Measurements from ENCODE around the gene CD248.
"Not testable (repeated sequence)": the region's sequence is repeated elsewhere in the genome, so short reads cannot be mapped to it uniquely, and the experiment has no call there.

CD248 gene

DNA sequence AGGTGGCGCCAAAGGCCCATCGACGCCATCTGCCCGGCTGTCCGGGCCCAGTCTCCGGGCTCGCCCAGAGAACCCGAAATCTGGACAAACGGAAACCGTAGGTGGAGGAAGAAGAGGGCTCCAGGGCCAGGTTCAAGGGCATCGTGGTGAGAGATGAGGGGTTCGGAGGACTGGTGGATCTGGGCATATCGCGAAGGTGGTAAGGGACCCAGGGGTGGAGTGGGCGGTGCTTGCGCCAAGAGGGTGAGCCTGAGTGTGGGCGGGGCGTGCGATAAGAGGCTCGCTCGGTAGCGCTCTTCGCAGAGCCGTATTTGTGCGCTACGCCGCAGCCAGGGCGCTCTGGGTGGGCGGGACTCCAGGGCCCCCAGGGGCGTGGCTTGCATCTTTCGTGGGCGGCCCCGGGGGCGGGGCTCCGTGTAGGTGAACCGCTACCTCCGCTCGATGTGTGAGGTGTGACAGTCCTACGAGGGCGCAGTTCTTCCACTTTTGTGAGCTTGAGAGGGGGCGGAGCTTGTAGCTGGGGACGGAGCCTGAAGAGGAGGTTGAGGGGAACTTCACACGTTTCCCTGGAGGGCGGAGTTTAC, 4.8 kb downstream of the CD248 start:
- DNase-seq, result peak; percentile 96

DNA sequence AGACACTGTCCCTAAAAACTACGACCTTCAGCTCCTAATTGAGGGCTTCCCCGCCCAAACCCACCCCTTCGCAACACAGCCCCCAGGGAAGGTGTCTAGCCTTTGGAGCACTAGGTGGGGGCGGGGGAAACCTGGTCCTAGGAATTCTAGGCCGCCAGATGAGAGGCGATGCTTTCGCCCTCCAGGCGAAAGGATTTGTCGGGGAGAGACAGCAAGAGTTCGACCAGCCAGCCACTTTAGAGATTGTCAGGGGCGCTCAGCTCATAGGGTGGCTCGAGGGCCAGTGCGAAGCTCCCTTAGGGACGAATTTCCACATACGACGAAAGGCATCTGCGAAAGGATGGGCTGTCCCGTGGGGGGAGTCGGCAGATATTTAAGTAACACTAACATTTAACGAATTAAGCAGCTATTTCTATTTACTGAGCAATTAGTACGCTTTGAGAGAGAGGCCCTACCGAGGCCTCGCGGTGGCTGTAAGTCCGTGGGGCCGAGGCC, 5.3 kb downstream of the CD248 start:
- no peak for DNase-seq

DNA sequence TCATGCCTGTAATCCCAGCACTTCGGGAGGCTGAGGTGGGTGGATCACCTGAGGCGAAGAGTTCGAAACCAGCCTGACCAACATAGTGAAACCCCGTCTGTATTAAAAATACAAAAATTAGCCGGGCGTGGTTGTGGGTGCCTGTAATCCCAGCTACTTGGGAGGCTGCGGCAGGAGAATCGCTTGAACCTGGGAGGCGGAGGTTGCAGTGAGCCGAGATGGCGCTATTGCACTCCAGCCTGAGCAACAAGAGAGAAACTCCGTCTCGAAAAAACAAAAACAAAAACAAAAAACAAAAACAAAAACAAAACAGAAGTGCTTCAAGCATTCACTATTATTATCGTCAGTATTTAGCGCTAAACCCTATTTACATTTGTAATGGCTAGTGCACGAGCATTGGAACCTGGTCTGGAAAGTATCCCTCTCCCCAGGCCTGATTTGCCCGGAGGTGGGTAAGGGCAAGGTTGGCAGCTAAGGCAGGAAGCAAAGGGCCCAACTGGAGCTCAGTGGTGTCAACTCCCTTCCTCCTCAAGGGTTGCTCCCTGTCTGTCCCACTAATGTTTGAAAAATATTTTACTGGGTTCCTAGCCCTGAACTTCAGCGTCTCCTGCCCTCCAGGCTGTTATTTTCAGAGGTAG, 5.9 kb downstream of the CD248 start:
- DNase-seq, result not testable (repeated sequence)

DNA sequence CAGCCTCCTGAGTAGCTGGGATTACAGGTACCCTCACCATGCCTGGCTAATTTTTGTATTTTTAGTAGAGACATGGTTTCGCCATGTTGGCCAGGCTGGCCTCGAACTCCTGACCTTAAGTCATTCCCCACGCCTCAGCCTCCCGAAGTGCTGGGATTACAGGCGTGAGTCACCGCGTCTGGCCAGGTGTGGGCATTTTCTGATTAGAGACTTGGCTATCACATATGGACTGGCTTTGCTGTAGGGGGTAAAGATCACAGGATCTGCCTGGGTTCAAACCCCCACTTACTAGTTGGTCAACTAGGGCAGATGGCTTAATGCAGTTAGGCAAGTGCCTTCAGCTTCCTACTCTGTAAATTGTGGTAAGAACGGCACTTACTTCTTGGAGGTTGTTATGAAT, 6.5 kb downstream of the CD248 start:
- no peak for DNase-seq

DNA sequence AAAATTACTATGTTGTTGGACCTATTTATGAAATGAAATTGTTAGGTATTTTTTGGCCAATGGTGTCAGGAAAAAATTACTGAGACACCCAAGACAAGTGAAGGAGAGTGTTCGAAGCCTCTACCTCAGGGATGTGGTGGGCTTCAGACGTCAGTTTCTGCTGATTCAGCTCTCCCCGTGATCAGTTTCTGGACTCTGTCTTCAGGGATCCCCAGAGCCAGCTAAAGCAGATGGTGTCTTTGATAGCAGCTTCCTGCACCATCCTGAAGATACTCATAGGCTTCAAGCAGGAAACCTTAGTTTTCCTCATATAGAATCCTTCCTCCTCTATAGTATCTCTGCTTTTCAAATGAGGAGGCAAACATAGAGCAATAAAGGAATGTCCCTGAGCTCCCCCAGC, 7.4 kb downstream of the CD248 start:
- DNase-seq, result no peak

DNA sequence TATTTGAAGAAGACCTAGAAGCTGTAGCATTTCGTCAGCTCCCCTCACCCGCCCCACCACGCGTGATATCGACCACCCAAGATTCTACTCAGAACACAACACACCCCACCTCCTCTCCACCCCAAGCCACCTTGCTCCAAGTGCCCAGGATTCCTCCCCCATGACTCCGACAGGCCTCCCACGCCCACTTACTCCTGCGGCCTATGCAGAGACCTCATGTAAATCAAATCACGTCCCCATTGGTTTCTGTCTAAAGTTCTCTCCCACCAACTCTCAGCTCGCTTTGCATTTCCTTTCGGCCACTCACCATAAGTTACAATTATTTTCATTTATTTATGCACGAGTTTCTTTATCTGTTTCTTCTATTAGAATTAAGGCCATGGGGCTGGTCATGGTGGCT, 14.2 kb downstream of the CD248 start:
- no peak for DNase-seq

DNA sequence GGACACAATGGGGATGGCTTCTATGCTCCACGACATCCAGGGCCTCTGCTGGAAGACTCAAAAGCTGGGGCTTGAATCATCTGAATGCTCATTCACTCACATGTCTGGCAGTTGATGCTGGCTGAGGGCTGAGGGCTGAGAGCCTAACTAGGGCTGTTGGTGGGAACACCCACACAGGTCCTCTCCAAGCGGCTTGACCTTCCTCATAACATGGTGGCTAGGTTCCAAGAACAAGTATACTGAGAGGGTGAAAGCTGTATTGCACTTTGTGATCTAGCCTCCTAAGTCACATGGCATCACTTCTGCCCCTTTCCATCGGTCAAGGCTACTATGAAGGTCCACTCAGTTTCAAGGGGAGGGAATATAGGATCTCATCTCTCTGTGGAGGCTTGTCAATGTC, 17.7 kb downstream of the CD248 start:
- DNase-seq, result no peak

DNA sequence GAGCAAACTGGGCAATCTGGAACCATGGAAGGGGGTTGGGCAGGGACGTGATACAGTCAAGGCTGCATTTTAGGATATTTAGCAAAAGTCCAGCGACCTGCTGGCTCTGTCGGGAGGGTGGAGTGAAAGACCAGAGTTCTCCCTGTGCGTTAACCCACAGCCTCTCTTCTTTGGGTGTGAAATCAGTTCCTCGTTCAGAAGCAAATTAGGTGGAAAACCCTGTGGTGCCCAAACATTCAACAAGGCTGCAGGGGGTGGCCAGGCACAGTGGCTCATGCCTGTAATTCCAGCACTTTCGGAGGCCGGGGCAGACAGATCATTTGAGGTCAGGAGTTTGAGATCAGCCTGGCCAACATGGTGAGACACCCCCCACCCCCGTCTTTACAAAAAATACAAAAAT, 19.2 kb downstream of the CD248 start:
- DNase-seq, result no peak

DNA sequence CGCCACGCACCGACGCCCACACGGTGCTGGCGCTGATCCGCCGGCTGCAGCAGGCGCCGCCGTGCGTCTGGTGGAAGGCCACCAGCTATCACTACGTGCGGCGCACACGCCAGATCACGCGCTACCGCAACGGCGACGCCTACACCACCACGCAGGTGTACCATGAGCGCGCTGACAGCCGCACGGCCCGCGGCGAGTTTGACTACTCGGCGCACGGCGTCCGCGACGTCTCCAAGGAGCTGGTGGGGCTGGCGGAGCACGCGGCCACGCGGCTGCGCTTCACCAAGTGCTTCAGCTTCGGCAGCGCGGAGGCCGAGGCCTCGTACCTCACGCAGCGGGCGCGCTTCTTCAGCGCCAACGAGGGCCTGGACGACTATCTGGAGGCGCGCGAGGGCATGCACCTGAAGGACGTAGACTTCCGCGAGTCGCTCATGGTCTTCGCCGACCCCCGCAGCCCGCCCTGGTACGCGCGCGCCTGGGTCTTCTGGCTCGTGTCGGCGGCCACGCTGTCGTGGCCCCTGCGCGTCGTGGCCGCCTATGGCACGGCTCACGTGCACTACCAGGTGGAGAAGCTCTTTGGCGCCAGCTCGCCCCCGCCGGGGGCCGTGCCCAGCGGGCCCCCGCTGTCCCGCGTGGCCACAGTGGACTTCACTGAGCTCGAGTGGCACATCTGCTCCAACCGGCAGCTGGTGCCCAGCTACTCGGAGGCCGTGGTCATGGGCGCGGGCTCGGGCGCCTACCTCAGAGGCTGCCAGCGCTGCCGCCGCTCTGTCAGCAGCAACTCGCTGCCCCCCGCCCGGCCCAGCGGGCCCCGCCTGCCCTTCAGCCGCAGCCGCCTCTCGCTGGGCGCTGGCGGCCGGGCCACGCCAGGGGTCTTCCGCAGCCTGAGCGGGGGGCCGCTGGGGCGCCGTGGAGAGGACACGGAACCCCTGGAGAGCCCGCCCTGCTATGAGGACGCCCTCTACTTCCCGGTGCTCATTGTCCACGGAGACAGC, 21.9 kb downstream of the CD248 start:
- DNase-seq, result no peak

DNA sequence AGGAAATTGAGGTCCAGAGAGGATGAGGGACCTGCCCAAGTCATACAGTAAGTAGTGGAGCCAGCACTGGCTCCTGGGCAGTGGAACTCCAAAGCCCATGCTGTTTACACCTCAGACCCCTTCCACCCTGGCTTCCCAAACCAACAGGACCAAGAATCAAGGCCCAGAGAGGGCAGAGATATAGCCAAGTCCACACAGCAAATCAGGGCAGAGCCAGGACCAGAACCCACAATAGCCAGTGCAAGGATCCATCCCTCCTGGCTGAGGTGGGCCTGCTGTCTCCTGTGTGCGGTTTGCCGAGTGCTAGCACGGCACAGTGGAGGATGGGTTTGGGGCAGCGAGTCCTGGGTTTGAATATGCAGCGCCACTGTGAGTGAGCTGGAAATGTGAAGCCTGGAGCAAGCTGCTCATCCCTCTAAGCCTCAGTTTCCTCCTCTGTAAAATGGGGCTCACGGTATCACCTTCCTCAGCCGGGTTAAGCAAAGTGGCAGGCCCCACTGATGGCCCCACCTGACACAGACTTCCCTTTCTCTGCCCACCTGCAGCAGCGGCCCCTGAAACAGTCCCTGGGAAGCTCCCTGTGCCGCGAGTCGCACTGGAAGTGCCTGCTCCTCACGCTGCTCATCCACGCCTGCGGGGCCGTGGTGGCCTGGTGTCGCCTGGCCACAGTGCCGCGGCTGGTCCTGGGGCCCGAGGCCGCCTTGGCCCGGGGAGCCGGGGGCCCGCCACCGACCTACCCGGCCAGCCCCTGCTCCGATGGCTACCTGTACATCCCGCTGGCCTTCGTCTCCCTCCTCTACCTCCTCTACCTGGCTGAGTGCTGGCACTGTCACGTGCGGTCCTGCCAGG, 22.8 kb downstream of the CD248 start:
- DNase-seq, result no peak

DNA sequence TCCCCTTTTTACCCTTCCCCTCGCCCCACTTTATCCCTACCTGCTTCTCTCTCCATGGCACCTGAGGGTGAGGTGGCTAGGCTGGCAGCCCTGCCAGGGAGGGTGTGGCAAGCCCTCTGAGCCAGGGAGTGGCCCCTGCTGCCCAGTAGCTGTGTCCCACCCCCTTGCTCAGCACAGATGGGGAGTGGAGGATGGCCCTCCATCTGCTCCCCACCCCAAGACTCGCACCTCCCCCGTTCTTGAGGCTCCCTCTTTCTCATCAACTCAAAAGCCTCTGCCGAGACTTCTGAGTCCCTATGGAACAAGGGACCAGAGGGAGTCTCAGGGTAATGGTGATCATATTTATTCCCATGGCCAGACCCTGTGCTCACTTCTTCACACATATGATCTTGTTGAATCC, 23.5 kb downstream of the CD248 start:
- no peak for DNase-seq

DNA sequence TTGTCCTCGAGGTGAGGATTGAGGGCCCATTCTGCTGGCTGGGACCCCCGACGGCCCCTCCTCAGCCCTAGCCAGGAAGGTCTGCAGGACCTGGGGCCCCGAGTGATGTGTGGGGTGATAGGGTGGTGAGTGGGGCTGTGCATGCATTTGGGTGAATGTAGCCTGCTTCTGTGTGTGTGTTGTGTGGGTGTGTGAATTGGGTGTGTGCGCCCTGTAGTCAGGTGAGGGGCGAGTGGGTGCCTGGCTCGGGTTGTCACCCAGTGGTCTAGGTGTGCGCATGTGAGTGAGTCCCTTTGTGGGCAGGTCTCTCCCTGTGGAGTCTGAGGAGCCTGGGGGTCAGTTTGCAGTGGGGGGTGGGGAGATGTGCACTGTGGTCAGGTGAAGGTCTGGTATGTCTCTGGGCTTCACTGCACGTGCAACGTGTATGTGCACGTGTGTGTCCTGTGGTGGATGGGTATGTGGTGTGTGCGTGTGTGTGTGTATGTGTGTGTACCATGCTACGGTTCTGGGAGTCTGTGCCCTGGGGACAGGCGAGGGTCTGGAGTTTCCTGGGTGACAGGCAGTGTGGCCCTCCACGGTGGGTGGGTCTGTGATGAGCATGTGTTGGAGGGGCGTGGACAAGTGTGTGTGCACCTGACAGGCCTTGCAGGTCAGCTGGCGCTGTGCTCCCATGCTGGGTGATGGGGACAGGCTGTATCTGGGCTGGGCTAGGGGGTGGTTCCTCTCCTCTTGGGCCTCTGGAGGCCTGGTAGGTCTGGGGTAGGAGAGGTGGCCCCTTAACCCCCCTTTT, 24.1 kb downstream of the CD248 start:
- no peak for DNase-seq

DNA sequence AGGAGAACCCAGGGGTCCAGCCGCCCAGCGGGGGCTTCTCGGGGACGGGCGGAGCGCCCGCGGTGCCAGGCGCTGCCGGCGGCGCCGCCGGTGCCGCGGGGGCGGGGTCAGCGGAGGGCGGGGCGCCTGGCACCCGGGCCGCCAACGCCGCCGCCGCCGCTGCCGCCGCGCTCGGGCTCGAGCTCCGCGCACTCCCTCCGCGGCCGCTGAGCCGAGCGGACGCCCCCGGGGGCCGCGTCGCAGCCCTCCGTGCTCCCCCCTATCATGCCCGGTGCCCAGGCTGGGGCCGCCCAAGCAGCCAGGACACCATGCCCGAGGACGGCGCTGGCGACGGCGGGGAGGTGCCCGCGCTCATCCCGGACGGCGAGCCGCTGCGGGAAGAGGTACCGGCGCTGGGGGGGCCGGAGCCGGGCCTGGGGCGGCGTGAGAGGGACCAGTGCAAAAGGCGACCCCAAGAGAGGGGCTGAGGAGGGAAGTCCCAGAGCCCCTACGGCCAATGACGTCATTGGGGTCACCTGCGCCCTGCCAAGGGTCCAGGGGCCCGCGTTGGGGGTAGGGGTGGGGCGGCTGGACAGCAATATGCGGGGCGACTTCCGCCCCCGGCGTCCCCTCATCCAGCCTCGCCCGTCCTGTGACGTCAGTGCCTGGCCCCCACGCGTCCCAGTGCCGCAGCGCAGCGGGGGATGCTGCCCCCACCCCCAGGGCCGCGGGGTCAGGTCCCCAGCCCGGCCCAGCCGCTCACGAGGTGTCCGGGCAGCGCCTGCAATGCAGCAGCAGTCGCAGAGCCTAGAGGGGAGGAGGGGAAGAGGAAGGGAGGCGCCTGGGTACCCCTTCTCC, 24.9 kb downstream of the CD248 start, which contains the start of gene TMEM151A:
Gene TMEM151A, plus strand, starts transcription at position 189 of the 837 bp plus-strand sequence. Its CDS starts 120 bp downstream, at position 309.
- no peak for DNase-seq

DNA sequence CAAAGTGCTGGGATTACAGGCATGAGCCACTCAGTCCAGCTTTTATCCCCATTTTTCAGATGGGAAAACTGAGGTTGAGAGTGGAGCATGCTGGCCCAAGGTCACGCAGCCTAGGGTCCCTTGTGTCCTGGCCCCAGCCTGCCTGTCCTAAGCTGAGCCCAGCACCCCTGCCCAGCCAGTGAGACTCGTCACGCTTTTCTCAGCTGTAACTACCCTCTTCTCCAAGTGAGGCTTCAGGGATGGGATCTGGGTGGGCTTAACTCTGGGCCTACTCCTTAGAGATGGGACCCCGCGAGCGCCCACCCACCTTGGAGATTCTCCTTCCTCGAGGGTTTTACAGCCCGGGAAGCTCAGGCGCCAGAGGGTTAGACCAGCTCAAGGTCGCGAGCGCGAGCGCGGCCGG, 25.5 kb downstream of the CD248 start:
- no peak for DNase-seq

DNA sequence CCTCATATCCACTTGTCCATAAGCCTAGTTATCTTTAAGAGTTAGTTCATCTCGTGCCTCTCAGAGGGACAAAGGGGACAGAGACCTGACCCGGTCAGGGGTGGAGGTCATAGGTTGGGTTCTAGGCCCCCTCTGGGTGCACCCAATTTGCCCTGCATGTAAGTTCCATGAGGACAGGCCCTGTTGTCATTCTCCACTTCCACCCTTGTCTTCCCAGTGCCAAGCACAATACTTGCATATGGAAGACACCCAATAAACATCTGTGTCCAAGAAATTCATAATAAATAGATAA, 26.6 kb downstream of the CD248 start:
- DNase-seq, result no peak

DNA sequence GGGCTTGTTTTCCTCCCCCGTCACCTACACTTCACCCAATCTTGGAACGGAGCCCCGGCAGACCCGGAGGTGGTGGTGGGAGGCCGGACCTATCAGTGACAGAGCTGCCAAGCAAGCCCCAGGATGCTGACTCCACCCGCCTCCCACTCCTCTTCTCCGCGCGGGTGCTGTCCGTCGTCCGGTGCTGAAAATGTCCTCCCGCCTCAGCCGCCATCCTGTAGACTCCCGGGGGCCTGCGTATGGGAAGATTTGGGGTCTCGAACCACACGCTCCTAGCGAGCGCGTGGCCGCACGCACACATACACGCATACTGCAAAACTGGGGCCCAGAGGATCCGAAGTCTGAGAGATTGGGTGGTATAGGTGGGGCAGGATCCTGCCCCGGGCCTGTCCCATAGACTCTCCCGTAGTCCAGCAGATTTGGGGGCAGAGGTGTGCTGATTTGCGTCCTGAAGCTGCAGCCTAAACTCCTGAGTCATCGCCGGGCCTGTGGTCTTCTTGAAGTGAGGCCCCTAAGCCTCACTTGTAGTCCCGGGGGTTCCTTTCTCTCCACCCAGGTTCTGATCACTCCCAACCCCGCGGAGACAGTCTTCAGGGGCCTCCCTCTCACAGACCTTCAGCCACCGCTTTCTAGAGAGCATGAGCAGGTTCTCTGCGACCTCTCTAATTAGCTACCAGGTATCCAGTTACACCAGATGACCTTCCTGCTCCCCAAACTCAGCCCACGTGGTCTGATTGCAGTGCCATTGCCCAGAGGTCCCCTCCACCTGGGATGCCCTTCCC, 27.1 kb downstream of the CD248 start:
- DNase-seq, result peak; percentile 83

DNA sequence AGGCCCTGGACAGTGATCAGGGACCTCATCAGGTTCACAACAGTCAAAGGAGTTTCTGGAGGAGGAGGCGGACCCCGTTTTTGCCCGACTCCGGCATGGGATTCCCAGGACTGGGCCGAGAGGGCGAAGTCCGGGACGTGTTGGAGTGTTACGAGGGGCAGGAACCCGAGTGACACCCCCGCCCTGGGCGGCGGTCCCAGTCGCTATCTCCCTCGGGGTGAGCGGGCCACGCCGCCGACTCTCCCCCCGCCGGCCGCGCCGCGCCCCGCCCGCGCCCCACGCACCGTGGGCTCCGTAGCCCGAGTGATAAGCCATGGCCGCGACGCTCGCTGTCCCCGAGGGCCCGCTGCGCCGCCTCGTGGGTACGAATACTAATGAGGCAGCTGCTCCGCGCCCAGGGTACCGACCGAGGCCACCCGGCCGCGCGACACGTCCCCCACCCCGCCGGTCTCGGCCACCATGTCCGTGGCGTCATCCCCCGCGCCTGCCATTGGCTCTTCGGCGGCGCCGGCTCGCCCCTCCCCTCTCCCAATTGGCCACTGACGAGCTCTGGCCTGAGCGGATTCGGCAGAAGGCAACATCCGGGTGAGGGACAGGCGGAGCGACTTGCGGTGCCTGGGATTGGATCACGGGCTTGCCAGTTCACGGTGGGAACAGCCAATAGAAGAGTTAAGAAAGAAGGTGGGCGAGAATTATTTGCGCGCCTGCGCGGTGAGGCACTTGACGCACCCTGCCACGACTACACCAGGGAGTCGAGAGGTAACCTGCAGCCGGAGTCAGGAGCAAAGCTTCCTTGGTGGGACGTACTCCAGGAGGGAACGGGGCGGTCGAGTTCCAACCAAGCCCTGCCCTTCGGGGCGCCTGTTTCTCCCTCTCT, 27.9 kb downstream of the CD248 start, which contains the start of gene YIF1A:
Gene YIF1A, minus strand, starts transcription at position 473 of the 877 bp plus-strand sequence. Its CDS starts 158 bp downstream, at position 315.
- peak; percentile 100 for DNase-seq

DNA sequence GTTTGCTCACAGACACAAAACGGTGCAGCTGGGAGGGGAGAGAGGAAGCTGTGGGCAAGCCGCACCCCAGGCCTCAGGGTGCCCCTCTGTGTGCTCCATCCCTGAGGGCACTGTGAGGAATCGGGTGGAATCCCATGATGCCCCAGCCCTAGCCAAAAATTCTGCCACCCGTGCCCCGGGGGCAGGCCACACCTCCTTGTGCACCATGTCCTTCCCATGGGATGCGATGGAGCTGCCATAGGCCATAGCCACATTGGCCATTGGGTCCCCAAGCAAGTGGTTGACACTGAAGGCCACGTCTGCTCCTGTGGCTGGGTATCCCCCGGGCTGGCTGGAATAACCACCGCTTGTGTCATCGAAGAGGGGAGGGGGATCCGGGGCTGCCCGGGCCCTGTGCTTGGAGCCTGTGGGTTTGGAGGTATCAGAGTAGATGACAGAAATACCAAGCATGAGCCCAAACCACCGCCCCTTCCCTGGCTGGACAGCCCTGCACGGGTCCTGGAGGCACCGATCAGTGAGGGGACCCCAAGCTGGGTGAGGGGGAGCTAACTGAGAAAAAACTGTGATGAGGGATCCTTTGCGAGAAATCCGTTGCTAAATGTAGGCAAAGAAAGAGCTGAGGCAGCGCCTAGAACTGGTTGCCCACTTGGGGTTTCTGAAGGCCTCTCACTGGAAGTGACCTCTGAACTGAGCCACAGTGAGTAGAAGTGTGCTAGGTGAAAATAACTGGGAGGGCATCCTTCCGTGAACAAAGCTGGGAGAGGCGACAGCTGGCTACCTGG, 28.8 kb downstream of the CD248 start:
- no peak for DNase-seq
